Activated naive CD4-positive, alpha-beta T cell treated with anti-CD3 and anti-CD28 coated beads, Interleukin-2, amount 10 ng/mL, durations not matched to agents 5 hours and 36 hours (primary cell): ENCODE measurements around the gene CSN1S1. TPM values are rescaled to one million over a fixed set of nuclear protein-coding genes. Genes with fewer than 3 reads are reported as not detected.

Source experiments
- total RNA-seq, 2 experiments: library from RNA; stranded (reverse); gene quantifications; one replicate each; pipeline ENCODE4 v1.2.3, GENCODE V29; 2021

CSN1S1 gene, protein sequence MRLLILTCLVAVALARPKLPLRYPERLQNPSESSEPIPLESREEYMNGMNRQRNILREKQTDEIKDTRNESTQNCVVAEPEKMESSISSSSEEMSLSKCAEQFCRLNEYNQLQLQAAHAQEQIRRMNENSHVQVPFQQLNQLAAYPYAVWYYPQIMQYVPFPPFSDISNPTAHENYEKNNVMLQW
- not detected for total RNA-seq

DNA sequence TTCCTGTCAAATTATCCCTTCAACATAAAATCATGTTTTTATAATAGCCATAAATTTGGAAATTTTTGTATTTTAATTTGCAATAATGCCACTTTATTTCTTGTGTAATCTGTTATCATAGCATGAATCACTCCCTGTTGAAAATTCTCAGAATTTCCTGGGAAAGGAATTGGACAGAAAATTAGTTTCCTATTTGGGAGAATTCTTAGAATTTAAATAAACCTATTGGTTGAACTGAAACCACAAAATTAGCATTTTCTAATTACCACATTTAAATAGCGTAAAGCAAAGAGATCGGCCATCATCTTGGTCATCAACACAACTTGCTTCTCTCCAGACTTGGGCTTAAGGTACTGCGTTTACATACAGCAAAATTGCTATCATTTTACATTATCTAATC, at the start of gene CSN1S1:
Gene CSN1S1, plus strand, starts transcription at position 301 of the 400 bp plus-strand sequence. CDS start 1,488 bp downstream, outside the sequence.

DNA sequence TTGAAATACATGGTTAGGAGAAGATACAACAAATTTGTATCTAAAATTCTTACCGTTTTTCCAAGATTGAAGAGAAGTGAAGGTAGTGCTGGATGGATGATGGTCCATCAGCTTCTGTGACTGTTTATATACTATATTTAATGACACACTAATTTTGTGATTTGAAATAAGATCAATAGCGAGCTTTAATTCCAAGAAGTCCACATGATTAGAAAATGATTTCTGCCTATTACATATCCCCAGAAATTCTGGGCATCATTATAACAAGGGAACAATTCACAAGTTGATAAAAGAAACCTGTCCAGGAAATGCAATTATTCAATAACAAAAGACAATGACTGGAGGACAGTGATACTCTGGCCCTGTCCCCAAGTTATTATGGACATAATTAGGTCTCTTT, 34.8 kb downstream of the CSN1S1 start, which contains the start of gene CSN2:
Gene CSN2, minus strand, starts transcription at position 101 of the 400 bp plus-strand sequence. CDS start 4,733 bp downstream, outside the sequence.

DNA sequence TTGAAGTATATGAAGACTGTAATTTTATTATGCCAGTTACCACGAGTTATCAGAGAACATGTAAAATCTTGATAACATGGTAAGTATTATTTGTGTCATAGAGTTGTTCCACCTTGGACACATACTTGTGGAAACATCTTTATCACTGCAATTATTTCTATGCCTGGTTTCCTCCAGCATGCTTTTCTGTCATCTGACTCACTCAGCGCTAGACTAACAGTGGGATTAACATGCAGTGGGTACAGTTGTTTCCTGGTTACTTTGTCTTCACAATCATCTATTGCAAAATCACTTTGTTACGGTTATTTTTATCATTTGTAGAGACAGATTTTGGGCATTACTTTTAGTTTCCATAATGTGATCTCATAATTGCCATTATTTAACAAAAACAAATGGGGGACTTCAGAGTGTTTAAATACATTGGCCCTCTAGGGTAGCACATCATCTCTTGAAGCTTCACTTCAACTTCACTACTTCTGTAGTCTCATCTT, 64.7 kb downstream of the CSN1S1 start, which contains the start of gene STATH:
Gene STATH, plus strand, starts transcription at position 441 of the 491 bp plus-strand sequence. CDS start 2,472 bp downstream, outside the sequence.

Other genes with a start within 250 kb of the CSN1S1 start
- gene SULT1B1, start 170.4 kb upstream of the CSN1S1 start, total RNA-seq: 1 to 10 TPM; 6.7 to 7.7 TPM
- gene SULT1E1, start 70.9 kb upstream of the CSN1S1 start, total RNA-seq: not detected
- not detected for gene CSN2, start 34.7 kb downstream of the CSN1S1 start, total RNA-seq
- not detected for gene STATH, start 64.9 kb downstream of the CSN1S1 start, total RNA-seq
- gene HTN3, start 97.4 kb downstream of the CSN1S1 start, total RNA-seq: not detected
- gene HTN1, start 119.4 kb downstream of the CSN1S1 start, total RNA-seq: not detected
- not detected for gene PRR27, start 223.2 kb downstream of the CSN1S1 start, total RNA-seq